GM12864 (cell line): ENCODE data around the gene MATCAP1.
A peak's percentile ranks its signal among the peaks of the same experiment; 100 is the strongest.

Experiments
- DNase-seq: peaks from one replicate; pipeline ENCODE4 v3.0.0-alpha.2; 2011; ENCODE audit warnings: low read depth
- H3K4me3 ChIP-seq: 2 replicates; pipeline ENCODE4 v1.5.1; 2011; ENCODE audit warnings: mild to moderate bottlenecking, low read depth, low read length, control low read depth
- CTCF ChIP-seq: IDR thresholded peaks from 2 replicates; pipeline ENCODE4 v1.5.1; 2011; ENCODE audit warnings: low read depth, mild to moderate bottlenecking, moderate library complexity, low read length, control low read depth, inconsistent platforms; ENCODE audit errors: missing control alignments

Gene MATCAP1

DNA sequence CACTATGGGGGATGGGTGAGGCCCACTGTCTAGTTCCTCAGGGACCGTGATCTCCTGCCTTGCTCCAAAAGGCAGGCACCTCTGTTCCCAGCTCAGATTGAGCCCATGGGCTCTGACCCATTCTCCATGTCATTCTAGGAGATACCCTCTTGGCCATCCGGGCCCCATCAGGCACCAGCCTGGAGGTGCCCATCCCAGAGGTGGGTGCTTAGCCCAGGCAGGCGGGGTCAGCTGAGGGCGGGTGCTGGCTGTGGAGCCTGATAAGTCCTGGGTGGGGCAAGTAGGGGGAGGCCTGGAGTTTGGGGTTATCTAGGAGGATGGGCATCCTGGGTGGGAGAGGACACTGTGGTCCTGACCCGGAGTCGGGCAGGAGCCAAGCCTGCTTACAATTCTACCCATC is 10.5 kb upstream of the MATCAP1 start:
- no peak for DNase-seq
- no peak overlapping the region for H3K4me3 ChIP-seq
- no peak for TF ChIP-seq CTCF

GRCh38 chr16:67193536-67193935 is 9.8 kb upstream of the MATCAP1 start:
- TF ChIP-seq CTCF, result no peak
- H3K4me3 ChIP-seq, result peak overlapping the region; percentile 84
- DNase-seq, result no peak

DNA sequence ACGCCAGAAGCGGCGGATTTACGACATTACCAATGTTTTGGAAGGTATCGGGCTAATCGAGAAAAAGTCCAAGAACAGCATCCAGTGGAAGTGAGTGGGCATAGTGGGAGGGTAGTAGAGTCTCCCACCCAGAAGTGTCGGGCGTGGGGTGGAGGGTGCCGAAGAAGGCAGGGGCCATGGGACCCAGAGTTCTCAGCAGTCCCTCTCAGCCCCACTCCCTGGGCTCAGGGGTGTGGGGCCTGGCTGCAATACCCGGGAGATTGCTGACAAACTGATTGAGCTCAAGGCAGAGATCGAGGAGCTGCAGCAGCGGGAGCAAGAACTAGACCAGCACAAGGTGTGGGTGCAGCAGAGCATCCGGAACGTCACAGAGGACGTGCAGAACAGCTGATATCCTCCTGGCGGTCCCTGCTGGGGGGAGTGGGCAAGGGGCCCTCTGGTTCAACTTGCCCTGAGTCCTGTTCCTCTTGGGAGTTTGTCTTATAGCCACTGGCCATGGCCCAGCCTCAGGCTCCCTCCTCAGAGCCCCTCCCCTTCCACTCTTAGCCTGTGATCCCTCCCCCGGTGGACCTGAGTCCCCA is 9.1 kb upstream of the MATCAP1 start:
- no peak for TF ChIP-seq CTCF
- DNase-seq, result no peak
- peak overlapping the region; percentile 84 for H3K4me3 ChIP-seq

DNA sequence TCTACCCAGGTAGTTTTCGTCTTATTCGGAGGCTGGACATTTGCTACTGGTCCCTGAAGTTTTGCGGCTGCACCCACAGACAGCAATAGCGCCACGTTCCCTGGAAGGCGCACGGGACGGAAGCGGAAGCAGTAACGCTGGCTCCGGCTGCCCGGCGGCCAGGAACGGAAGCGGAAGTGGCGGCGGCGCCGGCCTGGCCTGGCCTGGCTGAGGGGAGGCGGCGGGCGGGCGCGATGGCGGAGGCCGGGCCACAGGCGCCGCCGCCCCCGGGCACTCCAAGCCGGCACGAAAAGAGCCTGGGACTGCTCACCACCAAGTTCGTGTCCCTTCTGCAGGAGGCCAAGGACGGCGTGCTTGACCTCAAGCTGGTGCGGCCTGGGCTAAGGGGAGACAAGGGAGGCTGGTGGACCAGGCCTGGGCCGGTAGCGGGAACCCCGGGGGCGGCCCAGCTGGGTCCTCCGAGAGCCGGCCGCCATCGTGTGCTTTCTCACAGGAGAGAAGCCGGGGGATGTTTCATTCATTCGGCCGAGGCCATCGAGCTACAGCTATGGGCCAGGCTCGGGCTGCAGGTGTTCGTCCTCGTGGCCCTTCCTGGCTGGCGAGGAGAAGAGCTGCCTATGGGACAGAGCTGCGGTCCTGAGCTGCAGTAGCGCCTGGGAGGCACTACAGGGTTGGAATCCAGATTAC is 8.4 kb upstream of the MATCAP1 start, which contains the start of gene E2F4:
E2F4 (plus strand) TSS at position 161 of the 687 bp plus-strand sequence; CDS start at position 234, 73 bp downstream.
- no peak for TF ChIP-seq CTCF
- DNase-seq, result peak; percentile 80

GRCh38 chr16:67191411-67191994 is 7.7 kb upstream of the MATCAP1 start:
- DNase-seq, result no peak
- TF ChIP-seq CTCF, result no peak
- H3K4me3 ChIP-seq, result peak overlapping the region; percentile 84

More for the DNA sequence above, 8.4 kb upstream of the MATCAP1 start, which contains the start of gene E2F4:
- peak within 1 kb of the TSS; percentile 84 for H3K4me3 ChIP-seq

DNA sequence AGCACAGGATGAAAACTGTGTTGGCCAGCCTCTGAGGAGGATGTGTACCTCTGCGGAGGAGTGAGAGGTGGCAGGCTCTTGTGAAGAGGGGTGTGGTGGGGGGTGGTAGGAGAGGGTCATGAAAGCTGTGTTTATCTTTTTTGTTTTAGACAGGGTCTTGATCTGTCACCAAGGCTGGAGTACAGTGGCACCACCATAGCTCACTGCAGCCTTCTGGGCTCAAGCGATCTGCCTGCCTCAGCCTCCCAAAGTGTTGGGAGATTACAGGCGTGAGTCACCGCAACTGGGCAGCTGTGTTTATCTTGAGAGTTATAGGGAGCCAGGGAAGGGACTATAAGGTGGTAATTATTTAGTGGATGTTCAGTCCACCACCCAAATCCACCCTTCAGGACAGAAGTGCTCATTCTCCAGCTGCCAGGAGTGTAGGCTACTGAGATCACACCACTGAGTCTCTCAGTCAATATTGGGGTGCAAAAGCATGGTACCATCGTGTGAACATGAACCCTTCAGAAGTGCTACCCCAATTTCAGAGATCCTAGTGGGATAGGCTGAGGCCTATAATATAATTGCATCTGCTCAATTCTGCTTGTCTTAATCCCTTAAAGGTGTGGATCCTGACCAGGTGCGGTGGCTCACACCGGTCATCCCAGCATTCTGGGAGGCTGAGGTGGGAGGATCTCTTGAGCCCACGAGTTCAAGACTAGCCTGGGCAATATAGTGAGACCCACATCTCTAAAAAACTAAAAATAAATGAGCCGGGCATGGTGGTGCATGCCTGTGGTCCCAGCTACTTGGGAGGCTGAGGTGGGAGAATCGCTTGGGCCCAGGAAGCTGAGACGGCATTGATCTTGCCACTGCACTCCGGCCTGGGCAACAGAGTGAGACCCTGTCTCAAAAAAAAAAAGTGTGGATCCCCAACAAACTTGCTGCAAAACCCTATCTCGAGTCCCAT is 7.0 kb upstream of the MATCAP1 start:
- no peak for TF ChIP-seq CTCF
- no peak overlapping the region for H3K4me3 ChIP-seq
- DNase-seq, result no peak
